GM23338 (cell line): Measurements from ENCODE around the gene KCNAB1. TPM values are rescaled to one million over a fixed set of nuclear protein-coding genes. Genes with fewer than 3 reads are reported as not detected.
A peak's percentile ranks its signal among the peaks of the same experiment; 100 is the strongest.

Experiments
- ATAC-seq: fragments of 200-7000 bp; cut with Tn5 transposase; 3 replicates; pipeline ENCODE4 v1.9.1; 2020
- DNase-seq: peaks from one replicate; pipeline ENCODE4 v3.0.0-alpha.2; 2015; ENCODE audit warnings: low spot score
- H2AFZ ChIP-seq: fragments of 200-600 bp; sonication (generic); 2 replicates; pipeline ENCODE4 v1.8.0; 2016; ENCODE audit warnings: antibody characterized with exemption, mild to moderate bottlenecking, moderate library complexity
- H3F3A ChIP-seq: fragments of 200-600 bp; sonication (generic); replicated peaks from 2 replicates; pipeline ENCODE4 v1.8.0; 2017; ENCODE audit warnings: antibody characterized with exemption, mixed run types, low read depth
- H3K27ac ChIP-seq: fragments of 200-600 bp; sonication (generic); 2 replicates; pipeline ENCODE4 v1.6.1; 2016; ENCODE audit warnings: low read depth
- H3K27me3 ChIP-seq: fragments of 200-600 bp; sonication (generic); 2 replicates; pipeline ENCODE4 v1.8.0; 2016; ENCODE audit warnings: mild to moderate bottlenecking, mixed run types, moderate library complexity; ENCODE audit not compliant: insufficient read depth
- H3K36me3 ChIP-seq: fragments of 200-600 bp; sonication (generic); 2 replicates; pipeline ENCODE4 v1.8.0; 2016; ENCODE audit warnings: mild to moderate bottlenecking; ENCODE audit not compliant: insufficient read depth
- H3K4me1 ChIP-seq: fragments of 200-600 bp; sonication (generic); 2 replicates; pipeline ENCODE4 v1.8.0; 2016; ENCODE audit warnings: mild to moderate bottlenecking, moderate library complexity; ENCODE audit not compliant: insufficient read depth
- H3K4me2 ChIP-seq: fragments of 200-600 bp; sonication (generic); 2 replicates; pipeline ENCODE4 v1.7.1; 2017; ENCODE audit warnings: mixed run types
- H3K4me3 ChIP-seq: fragments of 200-600 bp; sonication (generic); 2 replicates; pipeline ENCODE4 v1.6.1; 2016; ENCODE audit warnings: mixed run types
- H3K79me2 ChIP-seq: fragments of 200-600 bp; sonication (generic); replicated peaks from 2 replicates; pipeline ENCODE4 v1.8.0; 2017; ENCODE audit warnings: mild to moderate bottlenecking; ENCODE audit not compliant: insufficient read depth
- H3K9me2 ChIP-seq: fragments of 200-600 bp; sonication (generic); 2 replicates; pipeline ENCODE4 v1.8.0; 2017; ENCODE audit not compliant: insufficient read depth
- H4K20me1 ChIP-seq: fragments of 200-600 bp; sonication (generic); replicated peaks from 2 replicates; pipeline ENCODE4 v1.8.0; 2017; ENCODE audit warnings: mild to moderate bottlenecking; ENCODE audit not compliant: insufficient read depth
- H3K27ac Mint-ChIP-seq: 2 replicates; pipeline ENCODE4 v1.8.0; 2020; ENCODE audit warnings: inconsistent platforms, mild to moderate bottlenecking, moderate library complexity, mixed read lengths
- H3K27me3 Mint-ChIP-seq: 3 replicates; pipeline ENCODE4 v1.8.0; 2022; ENCODE audit warnings: low read depth, mild to moderate bottlenecking, moderate library complexity, mixed read lengths, inconsistent platforms; ENCODE audit not compliant: insufficient read depth, poor library complexity
- H3K36me3 Mint-ChIP-seq: 3 replicates; pipeline ENCODE4 v1.8.0; 2021; ENCODE audit warnings: low read depth, mild to moderate bottlenecking, inconsistent platforms, moderate library complexity, mixed read lengths
- H3K4me1 Mint-ChIP-seq: 3 replicates; pipeline ENCODE4 v1.8.0; 2020; ENCODE audit warnings: mild to moderate bottlenecking, inconsistent platforms, mixed read lengths
- H3K4me3 Mint-ChIP-seq: 3 replicates; pipeline ENCODE4 v1.8.0; 2021; ENCODE audit warnings: moderate library complexity, mild to moderate bottlenecking, inconsistent platforms, mixed read lengths
- H3K9me3 Mint-ChIP-seq: 3 replicates; pipeline ENCODE4 v1.8.0; 2020; ENCODE audit warnings: moderate library complexity, mild to moderate bottlenecking, inconsistent platforms, mixed read lengths
- EZH2 ChIP-seq: fragments of 200-600 bp; sonication (generic); IDR thresholded peaks from one replicate; pipeline ENCODE4 v1.8.0; 2017; ENCODE audit warnings: antibody characterized with exemption, mild to moderate bottlenecking, low read depth; ENCODE audit not compliant: unreplicated experiment
- POLR2AphosphoS5 ChIP-seq: IDR thresholded peaks from 2 replicates; pipeline ENCODE4 v1.6.1; 2016; ENCODE audit warnings: antibody characterized with exemption, low read depth
- STAT1 ChIP-seq: IDR thresholded peaks from one replicate; pipeline ENCODE4 v1.6.1; 2016; ENCODE audit warnings: antibody characterized with exemption; ENCODE audit not compliant: unreplicated experiment
- polyA plus RNA-seq: library from polyadenylated mRNA; unstranded; fragments of >200 nt; fragmentation: Nextera tagmentation; extraction: Ambion mirVana; gene quantifications from 2 replicates; pipeline ENCODE4 v1.2.1, GENCODE V29; 2016
- total RNA-seq: library from RNA; depleted of rRNA; stranded (reverse); fragments of >200 nt; shearing (Covaris generic); gene quantifications from 2 replicates; pipeline ENCODE4 v1.2.3, GENCODE V29; 2014
- TF ChIP-seq, protein P1 (sequence below), 2 experiments: fragments of 200-600 bp in 1 of 2; sonication (generic) in 1 of 2; conservative IDR thresholded peaks; 2 replicates each; pipeline versions ENCODE4 v1.5.1 to v1.6.1; 2016 to 2017; ENCODE audit warnings: antibody characterized with exemption in 2 of 2, low read depth in 2 of 2, mild to moderate bottlenecking in 2 of 2, moderate library complexity in 1 of 2
- TF ChIP-seq, protein P2 (sequence below): IDR thresholded peaks from 2 replicates; pipeline ENCODE4 v1.6.1; 2016; ENCODE audit warnings: antibody characterized with exemption
- TF ChIP-seq, protein P3 (sequence below): fragments of 250-450 bp; sonication (Bioruptor Pico); IDR thresholded peaks from 2 replicates; pipeline ENCODE4 v1.5.0; 2020; ENCODE audit warnings: mild to moderate bottlenecking, moderate library complexity

Gene KCNAB1
- total and polyA plus RNA-seq, 2 experiments from 2014 or later = 0.69 to 2.6 TPM

DNA sequence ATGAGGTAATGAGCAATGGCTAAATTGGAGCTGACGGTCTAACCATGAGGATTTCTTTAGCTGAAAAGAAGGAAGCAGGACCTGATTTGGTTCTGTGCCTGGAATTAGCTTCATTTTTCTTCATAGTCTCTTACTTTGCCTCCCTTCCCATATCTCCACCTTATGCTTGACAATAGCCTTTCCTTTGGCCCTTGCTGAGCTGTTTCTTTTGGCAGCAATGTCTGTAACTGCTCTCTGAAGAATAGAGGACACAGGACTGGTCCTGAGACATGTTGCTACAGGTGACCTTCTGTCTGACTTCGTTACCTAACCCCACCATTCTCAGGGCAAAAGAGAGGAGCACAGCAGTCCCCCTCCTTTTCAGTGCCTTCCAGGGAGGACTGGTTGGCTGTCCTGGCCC lies 312.2 kb downstream of the KCNAB1 start (continued):
- TF ChIP-seq POLR2AphosphoS5 = no peak
- TF ChIP-seq, protein P1, sequence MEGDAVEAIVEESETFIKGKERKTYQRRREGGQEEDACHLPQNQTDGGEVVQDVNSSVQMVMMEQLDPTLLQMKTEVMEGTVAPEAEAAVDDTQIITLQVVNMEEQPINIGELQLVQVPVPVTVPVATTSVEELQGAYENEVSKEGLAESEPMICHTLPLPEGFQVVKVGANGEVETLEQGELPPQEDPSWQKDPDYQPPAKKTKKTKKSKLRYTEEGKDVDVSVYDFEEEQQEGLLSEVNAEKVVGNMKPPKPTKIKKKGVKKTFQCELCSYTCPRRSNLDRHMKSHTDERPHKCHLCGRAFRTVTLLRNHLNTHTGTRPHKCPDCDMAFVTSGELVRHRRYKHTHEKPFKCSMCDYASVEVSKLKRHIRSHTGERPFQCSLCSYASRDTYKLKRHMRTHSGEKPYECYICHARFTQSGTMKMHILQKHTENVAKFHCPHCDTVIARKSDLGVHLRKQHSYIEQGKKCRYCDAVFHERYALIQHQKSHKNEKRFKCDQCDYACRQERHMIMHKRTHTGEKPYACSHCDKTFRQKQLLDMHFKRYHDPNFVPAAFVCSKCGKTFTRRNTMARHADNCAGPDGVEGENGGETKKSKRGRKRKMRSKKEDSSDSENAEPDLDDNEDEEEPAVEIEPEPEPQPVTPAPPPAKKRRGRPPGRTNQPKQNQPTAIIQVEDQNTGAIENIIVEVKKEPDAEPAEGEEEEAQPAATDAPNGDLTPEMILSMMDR (conservative IDR thresholded peaks at IDR 0.05; ENCODE audit: low read depth in 2 of 2) = no peak

DNA sequence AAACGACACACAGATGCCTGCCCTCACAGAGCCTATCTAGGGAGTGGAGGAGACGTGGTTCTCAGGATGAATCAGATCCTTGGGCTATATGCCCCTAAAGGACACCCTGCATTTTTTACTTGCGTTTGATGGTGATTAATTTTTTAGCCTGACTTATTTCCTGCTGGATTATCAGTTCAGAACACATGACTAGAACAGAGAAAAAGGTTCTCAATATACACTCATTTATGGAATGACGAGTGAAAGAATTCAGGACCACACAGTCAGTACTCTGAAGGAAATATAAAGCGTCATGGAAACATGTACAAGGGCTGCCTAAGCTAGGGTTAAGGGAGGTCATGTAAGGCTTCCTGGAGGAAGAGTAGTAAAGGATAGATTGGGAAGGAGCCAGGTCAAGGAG lies 312.8 kb downstream of the KCNAB1 start:
- Histone ChIP-seq H3K4me3 (no peak overlapping the region), H3F3A (no peaks in the 10 kb centered on the region), H3K36me3 (no peaks in the 10 kb centered on the region), H2AFZ (peak overlapping the region; percentile 56; the same call in 1 of the 2 replicates), H3K27me3 (no peaks in the 10 kb centered on the region), H3K27ac (no peak overlapping the region), H3K79me2 (no peaks in the 10 kb centered on the region), H4K20me1 (no peaks in the 10 kb centered on the region), H3K4me2 (no peak overlapping the region), H3K9me2 (no peaks in the 10 kb centered on the region; the same call in 1 of the 2 replicates), H3K4me1 (no peaks in the 10 kb centered on the region)
- Mint-ChIP-seq H3K4me3 (no peak overlapping the region), H3K36me3 (no peaks in the 10 kb centered on the region), H3K27me3 (peaks cover 3% of the 10 kb centered on the region), H3K27ac (no peak overlapping the region; the same call in 1 of the 2 replicates), H3K9me3 (no peaks in the 10 kb centered on the region), H3K4me1 (no peaks in the 10 kb centered on the region)
- no peak for DNase-seq
- no peak for ATAC-seq
- TF ChIP-seq EZH2 = no peak
- TF ChIP-seq STAT1 = no peak
- TF ChIP-seq, protein P2, sequence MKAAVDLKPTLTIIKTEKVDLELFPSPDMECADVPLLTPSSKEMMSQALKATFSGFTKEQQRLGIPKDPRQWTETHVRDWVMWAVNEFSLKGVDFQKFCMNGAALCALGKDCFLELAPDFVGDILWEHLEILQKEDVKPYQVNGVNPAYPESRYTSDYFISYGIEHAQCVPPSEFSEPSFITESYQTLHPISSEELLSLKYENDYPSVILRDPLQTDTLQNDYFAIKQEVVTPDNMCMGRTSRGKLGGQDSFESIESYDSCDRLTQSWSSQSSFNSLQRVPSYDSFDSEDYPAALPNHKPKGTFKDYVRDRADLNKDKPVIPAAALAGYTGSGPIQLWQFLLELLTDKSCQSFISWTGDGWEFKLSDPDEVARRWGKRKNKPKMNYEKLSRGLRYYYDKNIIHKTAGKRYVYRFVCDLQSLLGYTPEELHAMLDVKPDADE = no peak

DNA sequence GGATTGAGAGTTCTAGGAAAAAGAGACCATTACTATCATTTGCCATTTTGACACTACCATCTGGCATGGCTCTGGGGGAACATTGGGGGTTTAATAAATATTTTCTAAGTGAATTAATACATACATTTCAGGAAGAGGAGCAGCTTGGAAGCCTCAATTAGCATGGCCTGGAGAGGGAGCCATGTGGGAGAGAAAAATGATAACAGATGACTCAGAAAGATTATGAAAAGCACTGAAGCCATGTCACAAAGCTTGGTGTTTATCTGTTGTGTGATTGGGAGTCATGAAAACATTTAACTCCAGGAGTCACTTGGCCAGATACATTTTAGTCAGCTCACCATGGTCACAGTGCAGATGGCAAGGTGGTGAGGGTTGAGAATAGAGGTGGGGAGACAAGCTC lies 313.5 kb downstream of the KCNAB1 start:
- no peaks in the 10 kb centered on the region for H3K4me1 ChIP-seq
- peaks cover 3% of the 10 kb centered on the region for H3K27me3 Mint-ChIP-seq
- H3K36me3 ChIP-seq = no peaks in the 10 kb centered on the region
- DNase-seq (no peak), ATAC-seq (no peak)
- no peak for TF ChIP-seq STAT1
- TF ChIP-seq, protein P3, sequence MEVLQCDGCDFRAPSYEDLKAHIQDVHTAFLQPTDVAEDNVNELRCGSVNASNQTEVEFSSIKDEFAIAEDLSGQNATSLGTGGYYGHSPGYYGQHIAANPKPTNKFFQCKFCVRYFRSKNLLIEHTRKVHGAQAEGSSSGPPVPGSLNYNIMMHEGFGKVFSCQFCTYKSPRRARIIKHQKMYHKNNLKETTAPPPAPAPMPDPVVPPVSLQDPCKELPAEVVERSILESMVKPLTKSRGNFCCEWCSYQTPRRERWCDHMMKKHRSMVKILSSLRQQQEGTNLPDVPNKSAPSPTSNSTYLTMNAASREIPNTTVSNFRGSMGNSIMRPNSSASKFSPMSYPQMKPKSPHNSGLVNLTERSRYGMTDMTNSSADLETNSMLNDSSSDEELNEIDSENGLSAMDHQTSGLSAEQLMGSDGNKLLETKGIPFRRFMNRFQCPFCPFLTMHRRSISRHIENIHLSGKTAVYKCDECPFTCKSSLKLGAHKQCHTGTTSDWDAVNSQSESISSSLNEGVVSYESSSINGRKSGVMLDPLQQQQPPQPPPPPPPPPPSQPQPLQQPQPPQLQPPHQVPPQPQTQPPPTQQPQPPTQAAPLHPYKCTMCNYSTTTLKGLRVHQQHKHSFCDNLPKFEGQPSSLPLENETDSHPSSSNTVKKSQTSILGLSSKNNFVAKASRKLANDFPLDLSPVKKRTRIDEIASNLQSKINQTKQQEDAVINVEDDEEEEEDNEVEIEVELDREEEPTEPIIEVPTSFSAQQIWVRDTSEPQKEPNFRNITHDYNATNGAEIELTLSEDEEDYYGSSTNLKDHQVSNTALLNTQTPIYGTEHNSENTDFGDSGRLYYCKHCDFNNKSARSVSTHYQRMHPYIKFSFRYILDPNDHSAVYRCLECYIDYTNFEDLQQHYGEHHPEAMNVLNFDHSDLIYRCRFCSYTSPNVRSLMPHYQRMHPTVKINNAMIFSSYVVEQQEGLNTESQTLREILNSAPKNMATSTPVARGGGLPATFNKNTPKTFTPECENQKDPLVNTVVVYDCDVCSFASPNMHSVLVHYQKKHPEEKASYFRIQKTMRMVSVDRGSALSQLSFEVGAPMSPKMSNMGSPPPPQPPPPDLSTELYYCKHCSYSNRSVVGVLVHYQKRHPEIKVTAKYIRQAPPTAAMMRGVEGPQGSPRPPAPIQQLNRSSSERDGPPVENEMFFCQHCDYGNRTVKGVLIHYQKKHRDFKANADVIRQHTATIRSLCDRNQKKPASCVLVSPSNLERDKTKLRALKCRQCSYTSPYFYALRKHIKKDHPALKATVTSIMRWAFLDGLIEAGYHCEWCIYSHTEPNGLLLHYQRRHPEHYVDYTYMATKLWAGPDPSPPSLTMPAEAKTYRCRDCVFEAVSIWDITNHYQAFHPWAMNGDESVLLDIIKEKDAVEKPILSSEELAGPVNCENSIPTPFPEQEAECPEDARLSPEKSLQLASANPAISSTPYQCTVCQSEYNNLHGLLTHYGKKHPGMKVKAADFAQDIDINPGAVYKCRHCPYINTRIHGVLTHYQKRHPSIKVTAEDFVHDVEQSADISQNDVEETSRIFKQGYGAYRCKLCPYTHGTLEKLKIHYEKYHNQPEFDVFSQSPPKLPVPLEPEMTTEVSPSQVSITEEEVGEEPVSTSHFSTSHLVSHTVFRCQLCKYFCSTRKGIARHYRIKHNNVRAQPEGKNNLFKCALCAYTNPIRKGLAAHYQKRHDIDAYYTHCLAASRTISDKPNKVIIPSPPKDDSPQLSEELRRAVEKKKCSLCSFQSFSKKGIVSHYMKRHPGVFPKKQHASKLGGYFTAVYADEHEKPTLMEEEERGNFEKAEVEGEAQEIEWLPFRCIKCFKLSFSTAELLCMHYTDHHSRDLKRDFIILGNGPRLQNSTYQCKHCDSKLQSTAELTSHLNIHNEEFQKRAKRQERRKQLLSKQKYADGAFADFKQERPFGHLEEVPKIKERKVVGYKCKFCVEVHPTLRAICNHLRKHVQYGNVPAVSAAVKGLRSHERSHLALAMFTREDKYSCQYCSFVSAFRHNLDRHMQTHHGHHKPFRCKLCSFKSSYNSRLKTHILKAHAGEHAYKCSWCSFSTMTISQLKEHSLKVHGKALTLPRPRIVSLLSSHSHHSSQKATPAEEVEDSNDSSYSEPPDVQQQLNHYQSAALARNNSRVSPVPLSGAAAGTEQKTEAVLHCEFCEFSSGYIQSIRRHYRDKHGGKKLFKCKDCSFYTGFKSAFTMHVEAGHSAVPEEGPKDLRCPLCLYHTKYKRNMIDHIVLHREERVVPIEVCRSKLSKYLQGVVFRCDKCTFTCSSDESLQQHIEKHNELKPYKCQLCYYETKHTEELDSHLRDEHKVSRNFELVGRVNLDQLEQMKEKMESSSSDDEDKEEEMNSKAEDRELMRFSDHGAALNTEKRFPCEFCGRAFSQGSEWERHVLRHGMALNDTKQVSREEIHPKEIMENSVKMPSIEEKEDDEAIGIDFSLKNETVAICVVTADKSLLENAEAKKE (CRISPR knock-in tag) = no peak
- no peaks in the 10 kb centered on the region for H3K79me2 ChIP-seq
- H3F3A ChIP-seq = no peaks in the 10 kb centered on the region
- no peaks in the 10 kb centered on the region for H3K9me3 Mint-ChIP-seq
- no peaks in the 10 kb centered on the region for H3K4me1 Mint-ChIP-seq
- H4K20me1 ChIP-seq = no peaks in the 10 kb centered on the region
- H3K4me3 Mint-ChIP-seq = no peak overlapping the region
- H3K9me2 ChIP-seq = no peaks in the 10 kb centered on the region; the same call in 1 of the 2 replicates
- no peak overlapping the region for H3K27ac Mint-ChIP-seq
- H3K27me3 ChIP-seq = no peaks in the 10 kb centered on the region
- H3K36me3 Mint-ChIP-seq = no peaks in the 10 kb centered on the region
- no peak overlapping the region for H3K27ac ChIP-seq
- H2AFZ ChIP-seq = no peak overlapping the region
- no peak overlapping the region for H3K4me3 ChIP-seq
- H3K4me2 ChIP-seq = no peak overlapping the region
